IMR-90 (cell line): ENCODE data around the gene SLC9A3. TPM values are rescaled to one million over a fixed set of nuclear protein-coding genes. Genes with fewer than 3 reads are reported as not detected.

Experiments
- ATAC-seq: fragments of 200-7000 bp; cut with Tn5 transposase; 2 replicates; pipeline ENCODE4 v1.9.1; 2020; ENCODE audit warnings: low read depth, mild to moderate bottlenecking, moderate library complexity
- BruUV-seq: library from RNA; stranded (reverse); fragments of 400-500 nt; replicated peaks from 2 replicates; lab custom pipeline; 2021; lab: Mats Ljungman, UMichigan
- CTCF ChIA-PET: fragments of 300-600 bp; formaldehyde crosslinking; extraction: SDS; loops from one replicate; lab custom pipeline; 2021; ENCODE audit warnings: antibody characterized with exemption; lab: Yijun Ruan, JAX
- POLR2A ChIA-PET: fragments of 300-600 bp; sonication (Branson Sonifier 250); formaldehyde crosslinking; loops from one replicate; lab custom pipeline; 2022; ENCODE audit warnings: antibody characterized with exemption; ENCODE audit not compliant: unreplicated experiment; lab: Charles Lee
- DNase-seq: peaks from one replicate; pipeline ENCODE4 v3.0.0; 2013
- H2AFZ ChIP-seq: replicated peaks from 2 replicates; pipeline ENCODE3; 2013; ENCODE audit warnings: low read length, mild to moderate bottlenecking; ENCODE audit not compliant: poor library complexity
- H2AK5ac ChIP-seq: 2 replicates; pipeline ENCODE4 v1.6.1; 2013; ENCODE audit warnings: low read depth, low read length, inconsistent platforms
- H2AK9ac ChIP-seq: replicated peaks from 2 replicates; pipeline ENCODE3; 2013; ENCODE audit warnings: mild to moderate bottlenecking, low read depth, low read length, moderate library complexity; ENCODE audit not compliant: poor library complexity
- H2BK120ac ChIP-seq: 2 replicates; pipeline ENCODE4 v1.6.1; 2013; ENCODE audit warnings: low read depth, low read length, inconsistent platforms
- H2BK15ac ChIP-seq: 3 replicates; pipeline ENCODE4 v1.6.1; 2013; ENCODE audit warnings: low read depth, low read length, inconsistent platforms
- H2BK20ac ChIP-seq: 2 replicates; pipeline ENCODE4 v1.6.1; 2013; ENCODE audit warnings: low read depth, mild to moderate bottlenecking, inconsistent platforms, low read length, moderate library complexity
- H2BK5ac ChIP-seq: 2 replicates; pipeline ENCODE4 v1.6.1; 2013; ENCODE audit warnings: mild to moderate bottlenecking, low read depth, low read length, inconsistent platforms; ENCODE audit not compliant: poor library complexity, severe bottlenecking
- H3K14ac ChIP-seq: replicated peaks from 2 replicates; pipeline ENCODE4 v1.6.1; 2013; ENCODE audit warnings: low read depth, low read length, inconsistent platforms
- H3K18ac ChIP-seq: 2 replicates; pipeline ENCODE4 v1.6.1; 2013; ENCODE audit warnings: low read depth, low read length, control low read depth
- H3K23ac ChIP-seq: 2 replicates; pipeline ENCODE4 v1.6.1; 2013; ENCODE audit warnings: low read depth, low read length, inconsistent platforms
- H3K27ac ChIP-seq: 2 replicates; pipeline ENCODE4 v1.5.1; 2013; ENCODE audit warnings: mild to moderate bottlenecking, control low read depth, low read length; ENCODE audit not compliant: insufficient read depth
- H3K27me3 ChIP-seq: 2 replicates; pipeline ENCODE4 v1.6.1; 2013; ENCODE audit warnings: low read length; ENCODE audit not compliant: control insufficient read depth, insufficient read depth
- H3K36me3 ChIP-seq: 2 replicates; pipeline ENCODE4 v1.6.1; 2013; ENCODE audit warnings: low read length, mixed read lengths; ENCODE audit not compliant: control insufficient read depth, insufficient read depth
- H3K4ac ChIP-seq: 2 replicates; pipeline ENCODE4 v1.6.1; 2013; ENCODE audit warnings: low read depth, low read length, inconsistent platforms
- H3K4me1 ChIP-seq: 2 replicates; pipeline ENCODE4 v1.6.1; 2013; ENCODE audit warnings: low read length, mixed read lengths; ENCODE audit not compliant: control insufficient read depth, insufficient read depth
- H3K4me2 ChIP-seq: 2 replicates; pipeline ENCODE4 v1.6.1; 2013; ENCODE audit warnings: low read depth, mild to moderate bottlenecking, control low read depth, low read length, moderate library complexity
- H3K4me3 ChIP-seq: 2 replicates; pipeline ENCODE4 v1.5.1; 2013; ENCODE audit warnings: low read depth, mild to moderate bottlenecking, control low read depth, low read length, moderate library complexity; ENCODE audit not compliant: insufficient read depth
- H3K56ac ChIP-seq: 2 replicates; pipeline ENCODE4 v1.6.1; 2013; ENCODE audit warnings: low read length, inconsistent platforms; ENCODE audit not compliant: insufficient read depth; ENCODE audit errors: extremely low read depth
- H3K79me1 ChIP-seq, 2 experiments: 2 replicates each; pipeline ENCODE4 v1.6.1; 2013; ENCODE audit warnings: low read length in 2 of 2, inconsistent platforms in 1 of 2, low read depth in 1 of 2
- H3K9ac ChIP-seq: 2 replicates; pipeline ENCODE4 v1.6.1; 2013; ENCODE audit warnings: low read depth, low read length, control low read depth
- H3K9me1 ChIP-seq: 2 replicates; pipeline ENCODE4 v1.6.1; 2013; ENCODE audit warnings: low read length, inconsistent platforms; ENCODE audit not compliant: insufficient read depth
- H3K9me3 ChIP-seq: 2 replicates; pipeline ENCODE4 v1.6.1; 2013; ENCODE audit warnings: low read length; ENCODE audit not compliant: control insufficient read depth, insufficient read depth
- H4K20me1 ChIP-seq: 2 replicates; pipeline ENCODE4 v1.6.1; 2013; ENCODE audit warnings: low read length, inconsistent platforms; ENCODE audit not compliant: insufficient read depth
- H4K5ac ChIP-seq: 2 replicates; pipeline ENCODE4 v1.6.1; 2013; ENCODE audit warnings: mild to moderate bottlenecking, low read depth, low read length, control low read depth
- H4K8ac ChIP-seq, 2 experiments: 2 replicates each; pipeline ENCODE4 v1.6.1; 2013; ENCODE audit warnings: low read depth in 2 of 2, low read length in 2 of 2, control low read depth in 1 of 2, inconsistent platforms in 1 of 2
- H4K91ac ChIP-seq: 2 replicates; pipeline ENCODE4 v1.6.1; 2013; ENCODE audit warnings: low read depth, low read length, inconsistent platforms; ENCODE audit not compliant: insufficient read depth
- BHLHE40 ChIP-seq: fragments of 150-350 bp; IDR thresholded peaks from 2 replicates; pipeline ENCODE4 v1.6.1; 2016; ENCODE audit warnings: mild to moderate bottlenecking, low read depth, low read length
- CEBPB ChIP-seq: IDR thresholded peaks from 2 replicates; pipeline ENCODE4 v1.6.1; 2012; ENCODE audit warnings: low read depth, low read length, improper control_type of control experiment
- CHD1 ChIP-seq: IDR thresholded peaks from 2 replicates; pipeline ENCODE4 v1.6.1; 2012; ENCODE audit warnings: low read depth, low read length, improper control_type of control experiment
- MAZ ChIP-seq: IDR thresholded peaks from 2 replicates; pipeline ENCODE4 v1.6.1; 2012; ENCODE audit warnings: low read depth, mild to moderate bottlenecking, low read length, improper control_type of control experiment, moderate library complexity, borderline replicate concordance
- MXI1 ChIP-seq: IDR thresholded peaks from 2 replicates; pipeline ENCODE4 v1.6.1; 2012; ENCODE audit warnings: low read depth, mild to moderate bottlenecking, low read length, moderate library complexity, borderline replicate concordance
- NFE2L2 ChIP-seq: fragments of 150-350 bp; IDR thresholded peaks from 2 replicates; pipeline ENCODE4 v1.6.1; 2016; ENCODE audit warnings: low read depth, mild to moderate bottlenecking, low read length
- POLR2A ChIP-seq: IDR thresholded peaks from 2 replicates; pipeline ENCODE4 v1.6.1; 2012; ENCODE audit warnings: mild to moderate bottlenecking, low read depth, low read length
- RAD21 ChIP-seq: IDR thresholded peaks from 2 replicates; pipeline ENCODE4 v1.6.1; 2012; ENCODE audit warnings: low read length, improper control_type of control experiment
- RCOR1 ChIP-seq: IDR thresholded peaks from 2 replicates; pipeline ENCODE4 v1.6.1; 2012; ENCODE audit warnings: mild to moderate bottlenecking, low read length, improper control_type of control experiment; ENCODE audit not compliant: insufficient replicate concordance
- RFX5 ChIP-seq: IDR thresholded peaks from 2 replicates; pipeline ENCODE4 v1.8.0; 2012; ENCODE audit warnings: low read depth, mild to moderate bottlenecking, low read length, moderate library complexity
- WGBS, 2 experiments: methylation state at CpG; one replicate each; pipeline versions ENCODE4 v1.1.5 to v1.1.7; 2013; ENCODE audit warnings: missing lambda C conversion rate in 2 of 2; ENCODE audit not compliant: insufficient read length in 1 of 2; ENCODE audit errors: extremely low coverage in 2 of 2; 5-methylcytosine and 5-hydroxymethylcytosine counted together
- dilution Hi-C: fragments of 300-500 bp; cut with HindIII; formaldehyde crosslinking; loops from one replicate; pipeline ENCODE4 v1.14.3; 2018; ENCODE audit warnings: low sequenced_read_pairs; ENCODE audit not compliant: unreplicated experiment
- in situ Hi-C: fragments of 300-500 bp; cut with MboI; formaldehyde crosslinking; loops from 3 replicates; pipeline ENCODE4 v1.14.3; 2019; ENCODE audit warnings: low sequenced_read_pairs, inconsistent platforms, mixed read lengths
- intact Hi-C: fragments of 100-400 bp; cut with micrococcal nuclease; formaldehyde crosslinking; loops from 2 replicates; pipeline ENCODE4 v1.10.0; 2022
- polyA plus RNA-seq, 3 experiments: library from polyadenylated mRNA; depleted of rRNA; stranded (reverse); fragments of >200 nt; gene quantifications; 2 replicates each; pipeline ENCODE4 v1.2.3, GENCODE V29; 2012; ENCODE audit warnings: low replicate concordance in 1 of 3
- total RNA-seq: library from RNA; depleted of rRNA; stranded (reverse); fragments of >200 nt; gene quantifications from 2 replicates; pipeline ENCODE4 v1.2.3, GENCODE V29; 2012
- TF ChIP-seq, protein P1 (sequence below): conservative IDR thresholded peaks from 2 replicates; pipeline ENCODE4 v1.5.1; 2012; ENCODE audit warnings: mild to moderate bottlenecking, low read depth, low read length, improper control_type of control experiment
- TF ChIP-seq, protein P2 (sequence below): fragments of 150-350 bp; IDR thresholded peaks from 2 replicates; pipeline ENCODE4 v1.6.1; 2017; ENCODE audit warnings: mild to moderate bottlenecking, antibody characterized with exemption, low read length, low read depth

The SLC9A3 gene
- total and polyA plus RNA-seq, 2 of the 4 experiments (the other 2 are of a cell fraction) = 0.72 to 1.5 TPM

GRCh38 chr5:469752-470483 is 54.3 kb downstream of the SLC9A3 start (continued):
- TF ChIP-seq, protein P1, sequence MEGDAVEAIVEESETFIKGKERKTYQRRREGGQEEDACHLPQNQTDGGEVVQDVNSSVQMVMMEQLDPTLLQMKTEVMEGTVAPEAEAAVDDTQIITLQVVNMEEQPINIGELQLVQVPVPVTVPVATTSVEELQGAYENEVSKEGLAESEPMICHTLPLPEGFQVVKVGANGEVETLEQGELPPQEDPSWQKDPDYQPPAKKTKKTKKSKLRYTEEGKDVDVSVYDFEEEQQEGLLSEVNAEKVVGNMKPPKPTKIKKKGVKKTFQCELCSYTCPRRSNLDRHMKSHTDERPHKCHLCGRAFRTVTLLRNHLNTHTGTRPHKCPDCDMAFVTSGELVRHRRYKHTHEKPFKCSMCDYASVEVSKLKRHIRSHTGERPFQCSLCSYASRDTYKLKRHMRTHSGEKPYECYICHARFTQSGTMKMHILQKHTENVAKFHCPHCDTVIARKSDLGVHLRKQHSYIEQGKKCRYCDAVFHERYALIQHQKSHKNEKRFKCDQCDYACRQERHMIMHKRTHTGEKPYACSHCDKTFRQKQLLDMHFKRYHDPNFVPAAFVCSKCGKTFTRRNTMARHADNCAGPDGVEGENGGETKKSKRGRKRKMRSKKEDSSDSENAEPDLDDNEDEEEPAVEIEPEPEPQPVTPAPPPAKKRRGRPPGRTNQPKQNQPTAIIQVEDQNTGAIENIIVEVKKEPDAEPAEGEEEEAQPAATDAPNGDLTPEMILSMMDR = no peak

- WGBS, 2 experiments = no CpG with 5 or more reads among the region's 6 CpGs
- no peak overlapping the region for H3K9ac ChIP-seq
- no peak overlapping the region for H3K23ac ChIP-seq
- H2BK120ac ChIP-seq = no peak overlapping the region
- H3K27ac ChIP-seq = no peak overlapping the region
- in situ Hi-C loops = no loop called here
- H2AFZ ChIP-seq = no peak overlapping the region
- H4K91ac ChIP-seq = no peak overlapping the region
- no peak overlapping the region for H2BK15ac ChIP-seq
- no peak overlapping the region for H3K4me2 ChIP-seq
- no peaks in the 10 kb centered on the region for H3K27me3 ChIP-seq
- H3K18ac ChIP-seq = no peak overlapping the region
- peaks cover 4% of the 10 kb centered on the region; the same call in 1 of the 2 replicates for H4K20me1 ChIP-seq
- H3K4me3 ChIP-seq = no peak overlapping the region
- ChIA-PET CTCF (no interaction called here), POLR2A (no interaction called here)
- no peak overlapping the region for H2BK20ac ChIP-seq
- no peak overlapping the region for H3K56ac ChIP-seq
- peaks cover 4% of the 10 kb centered on the region for H3K9me1 ChIP-seq
- no peak for DNase-seq
- no peak for ATAC-seq
- no peak overlapping the region for H3K14ac ChIP-seq
- dilution Hi-C loops = no loop called here
- H2AK5ac ChIP-seq = no peak overlapping the region
- no peak overlapping the region for H2AK9ac ChIP-seq
- no TSS peak for BruUV-seq
- no peak overlapping the region for H2BK5ac ChIP-seq
- peaks cover 45% of the 10 kb centered on the region for H3K36me3 ChIP-seq
- H4K8ac ChIP-seq = no peak overlapping the region
- H3K4ac ChIP-seq = no peak overlapping the region
- no peak overlapping the region for H4K5ac ChIP-seq
- no peaks in the 10 kb centered on the region for H3K9me3 ChIP-seq
- intact Hi-C loops = no loop called here
- peaks cover 11 to 30% of the 10 kb centered on the region in 2 experiments for H3K79me1 ChIP-seq
- peaks cover 5% of the 10 kb centered on the region; the same call in 1 of the 2 replicates for H3K4me1 ChIP-seq
- TF ChIP-seq MXI1 = no peak
- TF ChIP-seq POLR2A = no peak
- TF ChIP-seq BHLHE40 = no peak
- TF ChIP-seq NFE2L2 = no peak
- TF ChIP-seq, protein P2, sequence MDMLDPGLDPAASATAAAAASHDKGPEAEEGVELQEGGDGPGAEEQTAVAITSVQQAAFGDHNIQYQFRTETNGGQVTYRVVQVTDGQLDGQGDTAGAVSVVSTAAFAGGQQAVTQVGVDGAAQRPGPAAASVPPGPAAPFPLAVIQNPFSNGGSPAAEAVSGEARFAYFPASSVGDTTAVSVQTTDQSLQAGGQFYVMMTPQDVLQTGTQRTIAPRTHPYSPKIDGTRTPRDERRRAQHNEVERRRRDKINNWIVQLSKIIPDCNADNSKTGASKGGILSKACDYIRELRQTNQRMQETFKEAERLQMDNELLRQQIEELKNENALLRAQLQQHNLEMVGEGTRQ = no peak
- TF ChIP-seq, protein P1 = no peak
- no peak for TF ChIP-seq MAZ
- TF ChIP-seq RAD21 = no peak
- no peak for TF ChIP-seq CHD1
- TF ChIP-seq CEBPB = no peak
- no peak for TF ChIP-seq RFX5
- TF ChIP-seq RCOR1 = no peak
These were observed 55.8 kb downstream of the SLC9A3 start for GRCh38 chr5:468401-468800.
